OCI-LY3 (cell line): ENCODE measurements around the gene EPN2.

Experiments used
- H2AFZ ChIP-seq: fragments of 200-600, 300-600 bp; shearing (Covaris generic); 2 replicates; pipeline ENCODE4 v1.6.0; 2014; ENCODE audit warnings: antibody characterized with exemption, low read depth, low read length
- H3K27ac ChIP-seq: fragments of 200-600, 300-600 bp; sonication (generic); 2 replicates; pipeline ENCODE4 v1.5.1; 2014; ENCODE audit warnings: mild to moderate bottlenecking, low read length, moderate library complexity, mixed read lengths
- H3K27me3 ChIP-seq: fragments of 200-600, 300-600 bp; sonication (generic); 2 replicates; pipeline ENCODE4 v1.6.1; 2014; ENCODE audit warnings: low read depth, low read length, mixed read lengths
- H3K36me3 ChIP-seq: fragments of 200-600, 300-600 bp; sonication (generic); replicated peaks from 2 replicates; pipeline ENCODE3; 2014; ENCODE audit warnings: low read depth, low read length, mixed read lengths
- H3K4me1 ChIP-seq: fragments of 300-600, 200-600 bp; sonication (generic); 2 replicates; pipeline ENCODE4 v1.6.1; 2014; ENCODE audit warnings: low read length, mixed read lengths
- H3K4me2 ChIP-seq: fragments of 200-600, 300-600 bp; sonication (generic); 2 replicates; pipeline ENCODE4 v1.6.1; 2014; ENCODE audit warnings: low read length, mixed read lengths
- H3K4me3 ChIP-seq: fragments of 300-600, 200-600 bp; sonication (generic); 2 replicates; pipeline ENCODE4 v1.5.1; 2014; ENCODE audit warnings: antibody characterized with exemption, mild to moderate bottlenecking, low read length, moderate library complexity
- H3K79me2 ChIP-seq: fragments of 300-600, 200-600 bp; shearing (Covaris generic); 2 replicates; pipeline ENCODE4 v1.6.1; 2014; ENCODE audit warnings: mild to moderate bottlenecking, low read length, mixed read lengths
- H3K9ac ChIP-seq: fragments of 300-600, 200-600 bp; shearing (Covaris generic); 2 replicates; pipeline ENCODE4 v1.6.0; 2014; ENCODE audit warnings: mild to moderate bottlenecking, low read length, moderate library complexity
- H3K9me3 ChIP-seq: fragments of 200-600, 300-600 bp; shearing (Covaris generic); 2 replicates; pipeline ENCODE4 v1.6.1; 2014; ENCODE audit warnings: low read length, mixed read lengths; ENCODE audit not compliant: insufficient read depth
- H4K20me1 ChIP-seq: fragments of 200-600, 300-600 bp; sonication (generic); 2 replicates; pipeline ENCODE4 v1.6.1; 2016; ENCODE audit warnings: low read length, mixed read lengths; ENCODE audit not compliant: insufficient read depth
- CTCF ChIP-seq: fragments of 200-600, 300-600 bp; sonication (generic); IDR thresholded peaks from 2 replicates; pipeline ENCODE4 v1.5.1; 2014; ENCODE audit warnings: antibody characterized with exemption, low read length, low read depth
- EZH2phosphoT487 ChIP-seq: fragments of 200-600 bp; shearing (Covaris generic); IDR thresholded peaks from 2 replicates; pipeline ENCODE4 v1.6.1; 2018; ENCODE audit warnings: antibody characterized with exemption, mixed run types, low read depth

Gene EPN2

GRCh38 chr17:19307521-19307920 lies 70.4 kb downstream of the EPN2 start:
- Histone ChIP-seq H3K4me3 (no peak overlapping the region), H3K36me3 (no peaks in the 10 kb centered on the region), H2AFZ (no peak overlapping the region), H3K4me1 (peaks cover 24% of the 10 kb centered on the region), H3K79me2 (no peaks in the 10 kb centered on the region), H3K9ac (no peak overlapping the region), H3K4me2 (no peak overlapping the region), H3K27ac (no peak overlapping the region), H4K20me1 (peaks cover 39% of the 10 kb centered on the region), H3K9me3 (no peaks in the 10 kb centered on the region), H3K27me3 (no peaks in the 10 kb centered on the region)
- TF ChIP-seq EZH2phosphoT487 (no peak), CTCF (no peak)

DNA sequence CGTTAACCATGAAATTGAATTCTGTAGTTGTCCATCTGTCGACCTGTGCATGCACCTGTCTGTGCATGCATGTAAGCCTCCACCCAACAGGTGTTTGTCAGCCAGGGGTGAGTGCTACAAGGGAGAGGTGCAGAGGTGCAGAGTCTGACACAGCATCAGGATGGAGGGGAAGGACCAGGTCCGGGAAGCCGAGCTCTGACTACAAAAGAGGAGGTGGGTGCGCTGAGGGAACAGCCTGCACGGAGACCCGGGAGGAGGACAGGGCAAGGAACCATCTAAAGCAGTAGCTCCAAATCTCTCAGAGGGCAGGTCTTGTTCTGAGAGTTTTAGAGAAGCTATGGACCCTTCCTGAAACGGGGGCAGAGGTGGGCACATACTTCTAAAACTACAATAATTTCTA lies 71.2 kb downstream of the EPN2 start:
- no peaks in the 10 kb centered on the region for H3K79me2 ChIP-seq
- no peaks in the 10 kb centered on the region for H3K27me3 ChIP-seq
- no peaks in the 10 kb centered on the region for H3K36me3 ChIP-seq
- H2AFZ ChIP-seq = no peak overlapping the region
- H3K4me2 ChIP-seq = no peak overlapping the region
- peaks cover 17% of the 10 kb centered on the region for H3K4me1 ChIP-seq
- peaks cover 31% of the 10 kb centered on the region for H4K20me1 ChIP-seq
- no peak for TF ChIP-seq CTCF
- TF ChIP-seq EZH2phosphoT487 = no peak
- H3K27ac ChIP-seq = no peak overlapping the region
- no peak overlapping the region for H3K9ac ChIP-seq
- H3K9me3 ChIP-seq = no peaks in the 10 kb centered on the region
- no peak overlapping the region for H3K4me3 ChIP-seq

- no peaks in the 10 kb centered on the region for H3K36me3 ChIP-seq
- peaks cover 22% of the 10 kb centered on the region for H4K20me1 ChIP-seq
- TF ChIP-seq EZH2phosphoT487 (no peak), CTCF (no peak)
- no peak overlapping the region for H3K27ac ChIP-seq
- no peak overlapping the region for H3K9ac ChIP-seq
- no peak overlapping the region for H3K4me2 ChIP-seq
- H3K4me1 ChIP-seq = peaks cover 16% of the 10 kb centered on the region
- no peaks in the 10 kb centered on the region for H3K79me2 ChIP-seq
- no peak overlapping the region for H2AFZ ChIP-seq
- no peaks in the 10 kb centered on the region for H3K9me3 ChIP-seq
- H3K27me3 ChIP-seq = no peaks in the 10 kb centered on the region
- H3K4me3 ChIP-seq = no peak overlapping the region
Measured at GRCh38 chr17:19309701-19310100, 72.5 kb downstream of the EPN2 start.

DNA sequence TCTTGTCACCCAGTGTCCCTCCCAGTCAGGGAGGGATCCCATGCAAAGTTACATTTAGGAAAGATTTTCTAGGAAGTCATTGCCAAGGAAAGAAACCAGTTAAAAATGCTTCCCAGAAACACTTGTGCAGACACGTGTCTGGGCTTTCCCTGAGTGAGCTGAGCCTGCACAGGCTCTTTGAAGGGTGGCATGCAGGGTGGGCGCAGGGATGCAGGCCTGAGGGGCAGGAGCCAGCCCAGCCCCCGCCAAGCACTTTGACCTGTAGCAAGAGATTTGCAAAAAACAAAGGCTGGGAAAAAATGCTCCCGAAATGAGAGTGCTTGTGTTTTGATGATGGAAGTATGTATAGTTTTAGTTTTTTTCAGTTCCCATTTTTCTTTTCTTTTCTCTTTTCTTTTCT lies 73.0 kb downstream of the EPN2 start:
- Histone ChIP-seq H2AFZ (no peak overlapping the region), H3K27ac (no peak overlapping the region), H3K4me1 (peaks cover 16% of the 10 kb centered on the region), H3K79me2 (no peaks in the 10 kb centered on the region), H4K20me1 (peaks cover 19% of the 10 kb centered on the region), H3K4me3 (no peak overlapping the region), H3K9me3 (no peaks in the 10 kb centered on the region), H3K4me2 (no peak overlapping the region), H3K27me3 (no peaks in the 10 kb centered on the region), H3K36me3 (no peaks in the 10 kb centered on the region), H3K9ac (no peak overlapping the region)
- no peak for TF ChIP-seq CTCF
- TF ChIP-seq EZH2phosphoT487 = no peak
